ENCODE results near the gene CASP10. TPM values are rescaled to one million over a fixed set of nuclear protein-coding genes. Genes with fewer than 3 reads are reported as not detected.

Gene CASP10, protein sequence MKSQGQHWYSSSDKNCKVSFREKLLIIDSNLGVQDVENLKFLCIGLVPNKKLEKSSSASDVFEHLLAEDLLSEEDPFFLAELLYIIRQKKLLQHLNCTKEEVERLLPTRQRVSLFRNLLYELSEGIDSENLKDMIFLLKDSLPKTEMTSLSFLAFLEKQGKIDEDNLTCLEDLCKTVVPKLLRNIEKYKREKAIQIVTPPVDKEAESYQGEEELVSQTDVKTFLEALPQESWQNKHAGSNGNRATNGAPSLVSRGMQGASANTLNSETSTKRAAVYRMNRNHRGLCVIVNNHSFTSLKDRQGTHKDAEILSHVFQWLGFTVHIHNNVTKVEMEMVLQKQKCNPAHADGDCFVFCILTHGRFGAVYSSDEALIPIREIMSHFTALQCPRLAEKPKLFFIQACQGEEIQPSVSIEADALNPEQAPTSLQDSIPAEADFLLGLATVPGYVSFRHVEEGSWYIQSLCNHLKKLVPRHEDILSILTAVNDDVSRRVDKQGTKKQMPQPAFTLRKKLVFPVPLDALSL
- 1.6 and 3.6 TPM in 2 replicates for total RNA-seq (ENCODE audit: low replicate concordance)
- long read RNA-seq, full-length matches to known transcripts: 2 of 5 reads
- long read RNA-seq, partial matches to known transcripts: 2 of 5 reads
- long read RNA-seq, other reads (novel, unspliced or antisense): 1 of 5 reads

DNA sequence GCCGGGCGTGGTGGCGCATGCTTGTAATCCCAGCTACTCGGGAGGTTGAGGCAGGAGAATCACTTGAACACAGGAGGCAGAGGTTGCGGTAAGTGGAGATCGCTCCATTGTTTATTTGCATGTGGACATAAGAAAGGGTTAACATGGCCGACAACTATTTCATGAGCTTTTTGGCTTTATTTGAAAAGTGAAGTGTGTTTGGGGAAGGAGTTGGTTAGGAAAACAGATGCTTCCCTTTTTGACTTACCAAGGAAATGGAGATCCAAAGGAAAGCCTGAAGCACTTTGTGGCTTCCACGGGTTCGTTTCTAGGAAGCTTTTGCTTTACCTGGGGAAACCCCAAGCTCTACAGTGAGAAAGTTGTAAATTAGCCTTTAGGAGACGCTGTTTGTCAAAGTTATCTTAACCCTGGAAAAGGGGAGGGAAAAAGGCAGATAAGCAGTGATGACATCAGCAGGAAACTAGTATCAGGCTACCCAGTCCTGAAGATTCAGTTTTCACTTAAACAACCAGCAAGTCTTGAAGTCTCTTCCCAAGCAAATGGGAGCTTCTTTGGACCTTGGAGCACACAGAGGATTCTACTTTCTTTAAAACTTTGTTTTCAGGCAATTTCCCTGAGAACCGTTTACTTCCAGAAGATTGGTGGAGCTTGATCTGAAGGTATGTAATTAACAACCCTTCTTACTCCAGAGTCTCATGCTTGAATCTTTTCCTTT lies at the start of gene CASP10:
Gene CASP10, plus strand, starts transcription at position 492 of the 715 bp plus-strand sequence. CDS start 2,637 bp downstream, outside the sequence.
- peaks cover 4% of the 10 kb centered on the region for H3K9me3 Mint-ChIP-seq
- H3K36me3 Mint-ChIP-seq: no peaks in the 10 kb centered on the region
- peaks cover 12% of the 10 kb centered on the region for H3K4me1 Mint-ChIP-seq (ENCODE audit: unreplicated experiment)
- TF ChIP-seq, protein P1, sequence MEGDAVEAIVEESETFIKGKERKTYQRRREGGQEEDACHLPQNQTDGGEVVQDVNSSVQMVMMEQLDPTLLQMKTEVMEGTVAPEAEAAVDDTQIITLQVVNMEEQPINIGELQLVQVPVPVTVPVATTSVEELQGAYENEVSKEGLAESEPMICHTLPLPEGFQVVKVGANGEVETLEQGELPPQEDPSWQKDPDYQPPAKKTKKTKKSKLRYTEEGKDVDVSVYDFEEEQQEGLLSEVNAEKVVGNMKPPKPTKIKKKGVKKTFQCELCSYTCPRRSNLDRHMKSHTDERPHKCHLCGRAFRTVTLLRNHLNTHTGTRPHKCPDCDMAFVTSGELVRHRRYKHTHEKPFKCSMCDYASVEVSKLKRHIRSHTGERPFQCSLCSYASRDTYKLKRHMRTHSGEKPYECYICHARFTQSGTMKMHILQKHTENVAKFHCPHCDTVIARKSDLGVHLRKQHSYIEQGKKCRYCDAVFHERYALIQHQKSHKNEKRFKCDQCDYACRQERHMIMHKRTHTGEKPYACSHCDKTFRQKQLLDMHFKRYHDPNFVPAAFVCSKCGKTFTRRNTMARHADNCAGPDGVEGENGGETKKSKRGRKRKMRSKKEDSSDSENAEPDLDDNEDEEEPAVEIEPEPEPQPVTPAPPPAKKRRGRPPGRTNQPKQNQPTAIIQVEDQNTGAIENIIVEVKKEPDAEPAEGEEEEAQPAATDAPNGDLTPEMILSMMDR (conservative IDR thresholded peaks at IDR 0.05): no peak
- peak within 1 kb of the TSS; percentile 14 for H3K27ac Mint-ChIP-seq
- no peak for DNase-seq (ENCODE audit: extremely low spot score, unreplicated experiment)
- peak within 1 kb of the TSS; percentile 77 for H3K4me3 Mint-ChIP-seq
- no peaks in the 10 kb centered on the region for H3K27me3 Mint-ChIP-seq

DNA sequence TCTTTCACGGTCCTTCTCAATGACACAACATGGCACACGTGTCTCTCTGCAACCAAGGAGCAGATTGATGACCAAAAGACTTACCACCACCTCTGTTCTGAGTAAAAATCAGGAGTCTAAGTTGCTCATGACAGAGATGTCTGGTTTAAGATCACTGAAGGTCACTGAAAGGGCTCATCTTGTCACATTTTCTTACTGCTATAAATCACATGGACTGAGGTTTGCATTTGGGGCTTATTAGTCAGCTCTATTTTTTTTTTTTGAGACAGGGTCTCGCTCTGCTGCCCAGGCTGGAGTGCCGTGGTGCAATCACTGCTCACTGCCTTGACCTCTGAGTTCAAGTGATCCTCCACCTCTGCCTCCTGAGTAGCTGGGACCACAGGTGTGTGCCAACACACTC lies 47.6 kb upstream of the CASP10 start:
- Mint-ChIP-seq H3K4me1 (ENCODE audit: unreplicated experiment) (peaks cover 4% of the 10 kb centered on the region), H3K36me3 (peaks cover 21% of the 10 kb centered on the region), H3K4me3 (no peak overlapping the region), H3K27me3 (no peaks in the 10 kb centered on the region), H3K9me3 (no peaks in the 10 kb centered on the region), H3K27ac (no peak overlapping the region)
- TF ChIP-seq, protein P1 (conservative IDR thresholded peaks at IDR 0.05): no peak
- no peak for DNase-seq (ENCODE audit: extremely low spot score, unreplicated experiment)

DNA sequence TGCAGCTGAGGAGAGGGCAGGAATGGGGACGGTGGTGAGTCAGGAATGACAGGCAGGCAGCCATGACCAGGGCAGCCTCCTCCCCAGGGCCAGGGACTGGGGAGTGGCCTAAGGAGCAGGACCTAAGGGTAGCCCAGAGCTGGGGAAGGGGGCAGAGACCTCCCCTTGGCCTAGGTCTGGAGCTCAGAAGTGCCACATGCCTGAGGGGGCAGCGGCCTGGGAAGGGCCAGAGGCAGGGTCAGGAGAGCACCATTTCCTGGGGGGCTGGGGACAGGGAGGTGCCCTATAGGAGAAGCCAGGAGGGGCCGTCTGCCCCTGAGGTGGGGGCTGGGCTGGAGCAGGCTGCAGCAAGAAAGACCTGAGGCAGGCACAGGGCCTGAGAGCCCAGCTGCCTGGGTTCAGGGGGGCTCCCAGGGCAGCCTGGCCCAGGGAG lies 46.0 kb upstream of the CASP10 start:
- H3K27ac Mint-ChIP-seq: no peak overlapping the region

DNA sequence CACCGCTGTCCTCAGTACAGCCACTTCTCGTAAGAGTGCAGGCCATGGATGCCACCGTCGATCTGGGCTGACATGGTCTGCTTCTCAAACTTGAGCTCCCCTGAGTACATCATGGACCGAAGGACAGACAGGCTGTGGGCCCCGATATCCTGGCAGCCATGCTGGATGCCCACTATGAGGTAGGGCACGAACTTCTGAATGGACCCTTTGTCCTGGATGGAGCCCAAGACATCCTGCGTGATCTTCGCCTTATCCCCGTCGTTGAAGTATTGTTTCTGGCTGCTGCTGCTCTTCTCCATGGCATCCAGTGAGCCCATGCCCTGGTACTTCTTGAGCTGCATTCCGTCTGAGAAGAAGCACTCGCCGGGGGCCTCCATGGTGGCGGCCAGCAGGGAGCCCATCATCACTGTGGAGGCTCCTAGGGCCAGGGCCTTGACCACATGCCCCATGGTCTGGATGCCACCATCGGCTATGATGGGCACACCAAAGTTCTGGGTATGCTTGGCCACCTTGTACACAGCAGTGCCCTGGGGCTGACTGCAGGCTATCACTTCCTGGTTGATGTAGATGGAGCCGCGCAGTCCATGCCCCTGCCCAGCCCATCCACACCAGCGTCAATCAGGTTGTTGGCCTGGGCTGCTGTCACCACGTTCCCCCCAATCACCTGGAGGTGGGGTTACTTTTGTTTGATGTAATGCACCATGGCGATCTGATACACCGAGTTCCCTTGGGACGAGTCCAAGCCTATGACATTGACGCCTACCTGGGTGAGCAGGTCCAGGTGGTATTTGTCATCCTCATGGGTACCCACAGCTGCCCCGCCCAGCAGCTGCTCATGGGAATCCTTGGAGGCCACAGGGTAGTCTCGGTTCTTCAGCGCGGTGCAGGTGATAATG lies 45.2 kb upstream of the CASP10 start:
- H3K27ac Mint-ChIP-seq: no peak overlapping the region
- H3K27me3 Mint-ChIP-seq: no peaks in the 10 kb centered on the region
- DNase-seq (ENCODE audit: extremely low spot score, unreplicated experiment): no peak
- no peak overlapping the region for H3K4me3 Mint-ChIP-seq
- no peaks in the 10 kb centered on the region for H3K9me3 Mint-ChIP-seq
- peaks cover 4% of the 10 kb centered on the region for H3K4me1 Mint-ChIP-seq (ENCODE audit: unreplicated experiment)
- peaks cover 21% of the 10 kb centered on the region for H3K36me3 Mint-ChIP-seq
- TF ChIP-seq, protein P1 (conservative IDR thresholded peaks at IDR 0.05): no peak

More for the DNA sequence above, 46.0 kb upstream of the CASP10 start:
- Mint-ChIP-seq H3K36me3 (peaks cover 21% of the 10 kb centered on the region), H3K27me3 (no peaks in the 10 kb centered on the region), H3K9me3 (no peaks in the 10 kb centered on the region), H3K4me1 (ENCODE audit: unreplicated experiment) (peaks cover 4% of the 10 kb centered on the region), H3K4me3 (no peak overlapping the region)
- TF ChIP-seq, protein P1 (conservative IDR thresholded peaks at IDR 0.05): no peak
- no peak for DNase-seq (ENCODE audit: extremely low spot score, unreplicated experiment)
